ENCODE results near the gene SIPA1L3.

SIPA1L3 gene

DNA sequence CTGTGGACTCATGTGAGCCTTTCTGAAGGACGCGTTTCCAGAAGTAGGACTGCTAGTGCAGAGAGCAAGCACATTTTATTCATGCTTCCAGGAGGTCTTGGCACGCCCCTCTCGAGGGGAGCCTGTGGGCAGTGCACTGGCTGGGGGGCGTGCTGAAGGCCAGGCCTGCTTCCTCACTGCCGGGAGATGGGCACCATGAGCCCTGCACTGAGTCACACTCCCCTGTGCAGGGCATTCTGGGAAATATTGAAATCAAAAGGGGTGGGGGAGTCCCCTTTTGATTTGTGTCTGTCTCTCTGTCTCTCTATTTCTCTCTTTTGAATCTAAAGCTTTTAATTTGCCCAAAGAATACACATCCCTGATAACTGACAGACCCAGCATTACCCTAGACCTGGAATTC lies 283.1 kb downstream of the SIPA1L3 start:
- Histone ChIP-seq H3K36me3 (replicated peaks; ENCODE audit: insufficient read depth, low read length) (no peaks in the 10 kb centered on the region), H4K20me1 (ENCODE audit: insufficient read depth, low read length) (no peaks in the 10 kb centered on the region), H3K9me3 (replicated peaks; ENCODE audit: insufficient read depth, low read length) (no peaks in the 10 kb centered on the region), H2AFZ (ENCODE audit: low read length) (no peak overlapping the region), H3K27ac (ENCODE audit: low read length) (no peak overlapping the region), H3K79me2 (ENCODE audit: low read length) (no peaks in the 10 kb centered on the region), H3F3A (ENCODE audit: insufficient read depth, low read length) (no peaks in the 10 kb centered on the region), H3K4me1 (ENCODE audit: low read length) (no peaks in the 10 kb centered on the region), H3K9ac (ENCODE audit: low read length) (no peak overlapping the region), H3K4me2 (ENCODE audit: low read depth, low read length) (no peak overlapping the region), H3K27me3 (replicated peaks; ENCODE audit: insufficient read depth, low read length) (no peaks in the 10 kb centered on the region), H3K4me3 (ENCODE audit: low read length) (no peak overlapping the region), H3K9me2 (replicated peaks; ENCODE audit: insufficient read depth, low read length) (no peaks in the 10 kb centered on the region)
- DNase-seq = no peak
- TF ChIP-seq CTCF (IDR thresholded peaks at IDR 0.05; ENCODE audit: low read length) (no peak), EZH2 (optimal IDR thresholded peaks at IDR 0.05; ENCODE audit: low read depth, low read length) (no peak), EZH2phosphoT487 (IDR thresholded peaks at IDR 0.05; ENCODE audit: low read length) (no peak)

GRCh38 chr19:38190793-38191192 lies 283.8 kb downstream of the SIPA1L3 start:
- Histone ChIP-seq H3K79me2 (ENCODE audit: low read length) (no peaks in the 10 kb centered on the region), H3K4me3 (ENCODE audit: low read length) (no peak overlapping the region), H2AFZ (ENCODE audit: low read length) (no peak overlapping the region), H3K9ac (ENCODE audit: low read length) (no peak overlapping the region), H4K20me1 (ENCODE audit: insufficient read depth, low read length) (no peaks in the 10 kb centered on the region), H3K27ac (ENCODE audit: low read length) (no peak overlapping the region), H3K4me1 (ENCODE audit: low read length) (no peaks in the 10 kb centered on the region), H3K9me3 (replicated peaks; ENCODE audit: insufficient read depth, low read length) (no peaks in the 10 kb centered on the region), H3F3A (ENCODE audit: insufficient read depth, low read length) (no peaks in the 10 kb centered on the region), H3K36me3 (replicated peaks; ENCODE audit: insufficient read depth, low read length) (no peaks in the 10 kb centered on the region), H3K9me2 (replicated peaks; ENCODE audit: insufficient read depth, low read length) (no peaks in the 10 kb centered on the region), H3K4me2 (ENCODE audit: low read depth, low read length) (no peak overlapping the region), H3K27me3 (replicated peaks; ENCODE audit: insufficient read depth, low read length) (no peaks in the 10 kb centered on the region)
- DNase-seq = no peak
- TF ChIP-seq CTCF (IDR thresholded peaks at IDR 0.05; ENCODE audit: low read length) (no peak), EZH2phosphoT487 (IDR thresholded peaks at IDR 0.05; ENCODE audit: low read length) (no peak), EZH2 (optimal IDR thresholded peaks at IDR 0.05; ENCODE audit: low read depth, low read length) (no peak)

GRCh38 chr19:38191747-38192146 lies 284.7 kb downstream of the SIPA1L3 start:
- no peak for DNase-seq
- no peak overlapping the region for H2AFZ ChIP-seq (ENCODE audit: low read length)
- no peaks in the 10 kb centered on the region for H3K27me3 ChIP-seq (replicated peaks; ENCODE audit: insufficient read depth, low read length)
- no peak overlapping the region for H3K4me3 ChIP-seq (ENCODE audit: low read length)
- H3F3A ChIP-seq (ENCODE audit: insufficient read depth, low read length) = no peaks in the 10 kb centered on the region
- no peak overlapping the region for H3K4me2 ChIP-seq (ENCODE audit: low read depth, low read length)
- TF ChIP-seq EZH2 (optimal IDR thresholded peaks at IDR 0.05; ENCODE audit: low read depth, low read length) (no peak), EZH2phosphoT487 (IDR thresholded peaks at IDR 0.05; ENCODE audit: low read length) (no peak), CTCF (IDR thresholded peaks at IDR 0.05; ENCODE audit: low read length) (no peak)
- H3K27ac ChIP-seq (ENCODE audit: low read length) = no peak overlapping the region
- H3K9me2 ChIP-seq (replicated peaks; ENCODE audit: insufficient read depth, low read length) = no peaks in the 10 kb centered on the region
- no peak overlapping the region for H3K9ac ChIP-seq (ENCODE audit: low read length)
- no peaks in the 10 kb centered on the region for H3K79me2 ChIP-seq (ENCODE audit: low read length)
- H3K4me1 ChIP-seq (ENCODE audit: low read length) = no peaks in the 10 kb centered on the region
- H3K36me3 ChIP-seq (replicated peaks; ENCODE audit: insufficient read depth, low read length) = no peaks in the 10 kb centered on the region
- no peaks in the 10 kb centered on the region for H3K9me3 ChIP-seq (replicated peaks; ENCODE audit: insufficient read depth, low read length)
- H4K20me1 ChIP-seq (ENCODE audit: insufficient read depth, low read length) = no peaks in the 10 kb centered on the region
